HG03439 (cell line): ENCODE results near the gene SREBF1.
A peak's percentile ranks its signal among the peaks of the same experiment; 100 is the strongest.

Source experiments
- ATAC-seq: cut with Tn5 transposase; IDR thresholded peaks from one replicate; pipeline ENCODE4 v1.9.1; 2021; ENCODE audit warnings: mild to moderate bottlenecking, moderate library complexity; ENCODE audit not compliant: unreplicated experiment

SREBF1 gene

DNA sequence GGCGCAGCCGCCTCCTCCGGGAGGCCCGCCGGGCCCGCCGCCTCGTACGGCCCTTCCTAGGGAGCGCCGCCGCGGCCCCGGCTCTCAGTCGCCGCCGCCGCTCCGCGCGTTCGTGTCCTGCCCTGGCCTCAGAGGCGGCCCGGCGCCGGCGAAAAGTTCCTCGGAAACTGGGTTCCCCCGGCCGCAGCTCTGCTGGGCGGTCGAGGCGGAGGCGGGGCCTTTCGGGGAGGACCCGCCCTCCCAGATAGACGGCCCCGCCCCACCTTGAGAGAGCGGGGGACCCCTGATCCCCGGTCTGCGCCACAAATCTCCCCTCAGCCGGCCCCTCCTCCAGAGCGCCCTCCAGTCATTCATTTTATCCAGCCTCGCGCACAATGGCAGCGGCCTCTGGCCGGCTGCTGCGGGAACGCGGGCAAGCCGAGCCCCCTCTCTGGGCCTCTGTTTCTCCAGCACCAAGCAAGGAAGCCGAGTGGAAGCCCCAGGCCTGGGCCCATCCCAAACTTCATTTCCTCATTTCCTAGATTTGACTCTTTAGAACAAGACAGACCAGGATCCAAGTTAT lies at the start of gene SREBF1:
SREBF1 (minus strand) TSS at position 169 of the 562 bp plus-strand sequence. CDS start 169 bp downstream, outside the sequence.
- ATAC-seq: peak; percentile 28

DNA sequence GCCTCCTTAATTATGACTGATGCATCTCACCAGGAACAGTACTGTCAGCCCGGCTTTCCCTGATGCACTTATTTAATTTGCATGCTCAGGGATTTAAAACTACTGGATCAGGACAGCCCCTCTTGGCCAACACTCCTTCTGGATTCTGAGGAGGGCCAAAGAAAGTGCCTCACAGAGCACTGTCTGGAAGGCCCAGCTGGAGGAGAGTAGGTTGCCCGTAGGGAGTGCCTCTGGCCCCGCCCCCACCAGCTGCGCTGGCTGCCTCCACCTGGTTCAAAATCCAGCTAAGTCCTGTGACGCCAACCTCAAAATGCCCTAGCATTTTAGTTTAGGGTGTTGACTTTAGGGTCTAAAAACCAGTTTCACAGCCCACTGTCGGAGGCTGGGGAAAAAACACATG lies 49.4 kb upstream of the SREBF1 start:
- no peak for ATAC-seq

- ATAC-seq: no peak
Measured at GRCh38 chr17:17884391-17885357, 47.9 kb upstream of the SREBF1 start.

- no peak for ATAC-seq
Measured at GRCh38 chr17:17883801-17884200, 47.0 kb upstream of the SREBF1 start.

GRCh38 chr17:17882082-17882581 lies 45.3 kb upstream of the SREBF1 start:
- ATAC-seq: no peak

GRCh38 chr17:17880577-17881196 lies 43.9 kb upstream of the SREBF1 start:
- ATAC-seq: no peak

GRCh38 chr17:17877529-17878358 lies 41.0 kb upstream of the SREBF1 start:
- ATAC-seq: no peak

DNA sequence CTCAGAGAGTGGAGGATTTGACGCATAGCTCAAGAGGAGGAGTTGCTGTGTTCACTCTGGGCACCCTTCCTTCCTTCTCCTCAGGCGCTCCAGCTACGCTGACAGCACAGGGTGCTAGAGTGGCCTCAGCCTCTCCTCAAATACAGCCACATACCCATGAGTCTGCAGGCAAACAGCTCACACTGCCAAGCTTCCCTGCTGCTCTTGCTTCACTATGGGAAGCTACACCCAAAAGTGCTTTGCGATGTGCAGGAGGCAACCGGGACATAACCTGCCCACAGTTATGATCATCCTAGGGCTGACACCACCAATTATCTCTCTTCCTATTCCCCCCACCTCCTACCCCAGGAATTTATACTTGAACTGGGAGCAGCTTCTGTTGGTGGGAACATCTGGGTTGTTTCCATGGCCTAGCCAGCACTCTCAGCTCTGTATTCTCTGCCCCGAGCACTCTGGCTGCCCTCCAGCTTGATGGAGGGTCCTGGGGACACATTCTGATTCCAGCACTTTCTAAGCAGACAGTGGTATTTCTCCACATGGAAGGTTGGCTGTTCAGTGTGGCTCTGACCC lies 40.3 kb upstream of the SREBF1 start:
- no peak for ATAC-seq

DNA sequence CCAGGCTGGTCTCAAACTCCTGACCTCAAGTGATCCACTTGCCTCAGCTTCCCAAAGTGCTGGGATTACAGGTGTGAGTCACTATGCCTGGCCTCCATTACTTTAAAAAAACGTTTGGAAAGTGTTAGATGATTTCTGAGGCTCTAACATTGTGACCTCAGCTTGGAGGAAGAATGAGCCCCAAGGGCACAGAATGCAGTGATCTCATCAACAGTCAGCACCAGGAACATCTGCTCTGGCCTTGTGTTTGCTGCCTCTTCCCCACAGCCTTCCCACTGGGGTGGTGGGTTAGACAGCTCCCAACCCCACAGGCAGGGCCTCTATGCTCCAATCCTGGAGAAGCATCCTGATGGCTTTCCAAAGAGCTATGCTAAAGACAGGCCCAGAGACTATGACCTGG lies 37.7 kb upstream of the SREBF1 start:
- ATAC-seq: no peak

DNA sequence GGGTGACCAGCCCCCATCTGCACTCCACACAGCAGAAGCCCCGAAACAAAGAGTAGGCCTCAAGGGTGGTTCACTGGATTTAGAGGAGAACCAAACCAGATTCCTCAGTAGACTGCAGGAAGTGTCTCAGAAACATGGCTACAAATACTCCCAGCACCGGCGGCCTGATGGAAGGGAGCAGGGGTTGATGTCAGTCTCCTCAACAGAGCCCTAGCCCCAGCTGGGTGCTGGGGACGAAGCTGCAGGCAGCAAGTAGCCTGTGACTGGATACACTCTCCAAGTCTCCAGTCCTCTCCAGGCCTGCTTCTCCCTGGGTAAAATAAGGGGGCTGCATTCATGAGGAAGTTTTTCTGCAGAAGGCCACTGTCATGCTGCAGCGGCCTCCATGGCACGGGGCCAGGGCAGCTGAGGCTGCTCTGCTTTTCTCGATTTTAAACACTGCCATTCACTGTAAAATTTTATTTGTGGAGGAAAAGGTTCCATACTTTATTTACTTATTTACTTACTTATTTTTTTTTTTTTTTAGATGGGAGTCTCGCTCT lies 36.7 kb upstream of the SREBF1 start:
- ATAC-seq: no peak

- no peak for ATAC-seq
Measured at GRCh38 chr17:17872547-17873345, 36.0 kb upstream of the SREBF1 start.

- no peak for ATAC-seq
Measured at GRCh38 chr17:17871913-17872312, 35.1 kb upstream of the SREBF1 start.

- no peak for ATAC-seq
Measured at GRCh38 chr17:17870247-17870646, 33.5 kb upstream of the SREBF1 start.

- no peak for ATAC-seq
Measured at GRCh38 chr17:17868641-17869522, 32.1 kb upstream of the SREBF1 start.

GRCh38 chr17:17866897-17867296 lies 30.1 kb upstream of the SREBF1 start:
- no peak for ATAC-seq

DNA sequence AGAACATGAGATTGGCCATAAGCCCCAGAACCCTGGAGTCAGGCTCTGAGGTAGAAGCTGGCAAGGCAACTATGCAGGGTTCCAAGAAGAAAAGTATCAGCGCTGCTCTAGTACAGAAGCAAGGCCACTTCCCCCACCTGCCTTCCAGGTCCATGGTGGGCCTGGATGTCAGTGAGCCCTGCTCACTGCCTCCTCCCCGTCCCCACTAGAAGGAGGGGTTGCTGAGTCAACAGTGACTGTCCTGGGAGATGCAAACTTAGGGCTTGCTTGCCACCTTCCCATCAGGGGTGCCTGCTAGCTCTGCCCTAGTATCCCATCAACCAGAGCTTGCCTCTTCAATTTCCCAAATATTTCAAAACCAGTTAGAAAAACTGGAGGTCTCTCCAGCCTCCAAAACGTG lies 29.6 kb upstream of the SREBF1 start:
- no peak for ATAC-seq

DNA sequence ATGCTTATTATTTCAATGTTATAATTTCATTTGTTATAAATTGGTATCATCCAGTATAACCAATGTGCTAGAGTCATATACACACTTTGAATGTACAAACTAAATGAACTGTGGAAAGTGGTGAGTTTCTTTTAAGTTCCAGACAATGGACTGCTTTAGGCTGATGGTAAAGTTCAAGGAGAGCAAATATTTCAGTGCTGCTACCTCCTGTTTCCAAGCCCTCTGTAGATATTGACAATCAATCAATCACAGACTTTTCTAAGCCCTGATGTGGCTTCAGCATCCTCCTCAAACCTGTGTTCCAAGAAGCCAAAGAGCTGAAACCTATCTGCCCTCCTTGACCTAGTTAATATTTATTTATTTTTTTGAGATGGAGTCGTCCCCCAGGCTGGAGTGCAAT lies 28.2 kb upstream of the SREBF1 start:
- no peak for ATAC-seq

GRCh38 chr17:17860766-17861107 lies 24.0 kb upstream of the SREBF1 start:
- no peak for ATAC-seq
